ENCODE measurements around the gene RAPH1.
"Not testable (repeated sequence)": the region's sequence is repeated elsewhere in the genome, so short reads cannot be mapped to it uniquely, and the experiment has no call there.

RAPH1 gene

GRCh38 chr2:203547356-203547755, 12.3 kb upstream of the RAPH1 start:
- DNase-seq: no peak

- DNase-seq: no peak
Measured at GRCh38 chr2:203544402-203544801, 9.3 kb upstream of the RAPH1 start.

GRCh38 chr2:203543898-203544328, 8.8 kb upstream of the RAPH1 start:
- no peak for DNase-seq

GRCh38 chr2:203540598-203540997, 5.5 kb upstream of the RAPH1 start:
- not testable (repeated sequence) for DNase-seq

GRCh38 chr2:203538237-203538636, 3.1 kb upstream of the RAPH1 start:
- DNase-seq: not testable (repeated sequence)

- not testable (repeated sequence) for DNase-seq
Measured at GRCh38 chr2:203536586-203536951, 1.5 kb upstream of the RAPH1 start.

- no peak for DNase-seq
Measured at GRCh38 chr2:203535784-203536585, 884 bp upstream of the RAPH1 start.

- no peak for DNase-seq
Measured at GRCh38 chr2:203534621-203535077, 452 bp downstream of the RAPH1 start.

GRCh38 chr2:203533676-203534591, 1.2 kb downstream of the RAPH1 start:
- DNase-seq: no peak

- DNase-seq: no peak
Measured at GRCh38 chr2:203532957-203533658, 2.0 kb downstream of the RAPH1 start.

GRCh38 chr2:203527719-203528118, 7.4 kb downstream of the RAPH1 start:
- no peak for DNase-seq

GRCh38 chr2:203513268-203513667, 21.8 kb downstream of the RAPH1 start:
- DNase-seq: not testable (repeated sequence)

GRCh38 chr2:203510941-203511305, 24.2 kb downstream of the RAPH1 start:
- DNase-seq: no peak

GRCh38 chr2:203510256-203510940, 24.7 kb downstream of the RAPH1 start:
- DNase-seq: no peak

- DNase-seq: not testable (repeated sequence)
Measured at GRCh38 chr2:203503460-203503859, 31.6 kb downstream of the RAPH1 start.

- no peak for DNase-seq
Measured at GRCh38 chr2:203501873-203502272, 33.2 kb downstream of the RAPH1 start.

- DNase-seq: no peak
Measured at GRCh38 chr2:203500951-203501350, 34.1 kb downstream of the RAPH1 start.

- DNase-seq: no peak
Measured at GRCh38 chr2:203500297-203500696, 34.8 kb downstream of the RAPH1 start.

- no peak for DNase-seq
Measured at GRCh38 chr2:203498161-203498560, 36.9 kb downstream of the RAPH1 start.

GRCh38 chr2:203492965-203493364, 42.1 kb downstream of the RAPH1 start:
- no peak for DNase-seq

GRCh38 chr2:203490391-203490790, 44.7 kb downstream of the RAPH1 start:
- no peak for DNase-seq

GRCh38 chr2:203489531-203489930, 45.6 kb downstream of the RAPH1 start:
- no peak for DNase-seq

Measured in NCI-H1417 treated with DMSO at 0.1 percent for 48 hours (cell line).